HK-2 (cell line): ENCODE data around the gene HBM.
"Not testable (repeated sequence)": the region's sequence is repeated elsewhere in the genome, so short reads cannot be mapped to it uniquely, and the experiment has no call there.

ENCODE experiments used
- DNase-seq: peaks from one replicate; pipeline ENCODE4 v3.0.0-alpha.2; 2018; ENCODE audit not compliant: unreplicated experiment

HBM gene

GRCh38 chr16:146646-147045, 19.1 kb upstream of the HBM start:
- DNase-seq, result no peak

GRCh38 chr16:149024-149660, 16.6 kb upstream of the HBM start:
- no peak for DNase-seq

DNA sequence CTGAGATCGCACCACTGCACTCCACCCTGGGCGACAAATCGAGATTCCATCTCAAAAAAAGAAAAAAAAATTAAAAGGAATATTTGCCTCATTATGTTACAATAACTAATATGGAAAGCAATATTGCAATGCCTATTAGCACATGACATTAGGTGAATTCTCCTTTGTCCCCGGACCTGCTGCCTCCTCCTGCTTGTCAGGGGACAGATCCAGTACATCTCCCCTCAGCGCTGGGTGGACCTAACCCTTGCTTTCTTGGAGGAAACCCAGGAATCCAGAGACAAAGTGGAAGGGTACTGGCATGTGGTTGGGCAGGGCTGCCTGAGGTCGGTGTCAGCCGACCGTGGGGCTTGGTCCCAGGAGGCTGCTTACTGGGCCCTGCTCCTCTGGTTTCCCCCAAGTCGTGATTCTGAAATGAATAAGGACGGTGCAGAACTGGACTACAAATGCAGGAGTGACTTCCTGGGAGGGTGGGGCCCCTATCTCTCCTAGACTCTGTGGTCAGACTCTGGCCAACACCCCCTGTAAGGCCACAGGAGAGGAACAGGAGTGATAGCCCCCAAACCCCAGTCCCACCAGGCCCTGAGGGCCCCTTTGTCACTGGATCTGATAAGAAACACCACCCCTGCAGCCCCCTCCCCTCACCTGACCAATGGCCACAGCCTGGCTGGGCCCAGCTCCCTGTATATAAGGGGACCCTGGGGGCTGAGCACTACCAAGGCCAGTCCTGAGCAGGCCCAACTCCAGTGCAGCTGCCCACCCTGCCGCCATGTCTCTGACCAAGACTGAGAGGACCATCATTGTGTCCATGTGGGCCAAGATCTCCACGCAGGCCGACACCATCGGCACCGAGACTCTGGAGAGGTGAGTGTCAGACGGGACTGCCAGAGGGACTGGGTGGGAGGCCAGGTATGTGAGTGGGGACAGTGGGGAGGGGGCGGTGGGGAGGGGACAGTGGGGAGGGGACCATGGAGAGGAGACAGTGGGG, 13.3 kb upstream of the HBM start, which contains the start of gene HBZ:
TSS of gene HBZ (plus strand) at position 504 of the 988 bp plus-strand sequence. CDS start at position 770, 266 bp downstream.
- no peak for DNase-seq

DNA sequence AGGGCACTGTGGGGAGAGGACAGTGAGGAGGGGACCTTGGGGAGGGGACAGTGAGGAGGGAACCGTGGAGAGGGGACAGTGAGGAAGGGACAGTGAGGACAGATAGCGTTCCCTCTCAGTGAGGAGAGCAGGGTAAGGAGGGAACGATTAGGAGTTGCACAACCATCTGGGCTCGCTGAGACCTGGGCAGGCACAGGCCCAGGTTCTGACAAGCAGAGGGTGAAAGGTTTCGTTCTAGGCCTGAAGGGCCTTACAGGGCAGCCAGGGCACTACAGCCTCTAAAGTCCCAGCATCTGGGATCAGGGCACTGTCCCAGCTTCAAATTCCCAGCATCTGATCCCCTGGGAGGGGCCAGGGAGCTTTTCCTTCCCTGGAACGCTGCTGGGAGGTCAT, 12.7 kb upstream of the HBM start:
- DNase-seq, result not testable (repeated sequence)

DNA sequence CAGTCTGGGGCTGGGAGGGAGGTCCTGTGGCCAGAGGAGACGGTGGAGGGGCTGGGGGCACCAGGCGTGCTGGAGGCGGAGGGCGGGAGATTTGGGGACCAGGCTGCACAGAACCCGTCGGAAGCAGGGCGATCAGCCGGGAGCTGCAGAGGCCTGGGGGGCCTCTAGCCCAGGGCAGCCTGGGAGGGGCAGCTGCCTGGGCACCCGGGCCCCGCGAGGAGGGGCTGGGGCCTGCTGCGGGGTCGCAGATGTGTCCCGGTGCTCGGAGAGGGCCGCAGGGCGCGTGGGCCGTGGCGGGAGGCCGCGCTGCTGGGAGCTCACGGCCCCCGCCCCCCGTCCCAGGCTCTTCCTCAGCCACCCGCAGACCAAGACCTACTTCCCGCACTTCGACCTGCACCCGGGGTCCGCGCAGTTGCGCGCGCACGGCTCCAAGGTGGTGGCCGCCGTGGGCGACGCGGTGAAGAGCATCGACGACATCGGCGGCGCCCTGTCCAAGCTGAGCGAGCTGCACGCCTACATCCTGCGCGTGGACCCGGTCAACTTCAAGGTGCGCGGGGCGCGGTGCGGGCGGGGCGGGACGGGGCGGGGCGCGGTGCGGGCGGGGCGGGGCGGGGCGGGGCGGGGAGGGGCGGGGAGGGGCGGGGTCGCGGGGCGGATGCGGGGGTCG, 12.1 kb upstream of the HBM start:
- DNase-seq, result not testable (repeated sequence)

GRCh38 chr16:154217-155030, 11.4 kb upstream of the HBM start:
- DNase-seq, result no peak

GRCh38 chr16:155031-155398, 10.8 kb upstream of the HBM start:
- no peak for DNase-seq

- no peak for DNase-seq
Measured at GRCh38 chr16:159136-159849, 6.5 kb upstream of the HBM start.

DNA sequence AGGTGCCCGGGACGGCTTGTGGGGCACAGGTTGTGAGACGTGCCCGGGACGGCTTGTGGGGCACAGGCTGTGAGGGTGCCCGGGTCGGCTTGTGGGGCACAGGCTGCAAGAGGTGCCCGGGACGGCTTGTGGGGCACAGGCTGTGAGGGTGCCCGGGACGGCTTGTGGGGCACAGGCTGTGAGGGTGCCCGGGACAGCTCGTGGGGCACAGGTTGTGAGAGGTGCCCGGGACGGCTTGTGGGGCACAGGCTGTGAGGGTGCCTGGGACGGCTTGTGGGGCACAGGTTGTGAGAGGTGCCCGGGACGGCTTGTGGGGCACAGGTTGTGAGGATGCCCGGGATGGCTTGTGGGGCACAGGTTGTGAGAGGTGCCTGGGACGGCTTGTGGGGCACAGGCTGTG, 5.5 kb upstream of the HBM start:
- DNase-seq, result not testable (repeated sequence)

DNA sequence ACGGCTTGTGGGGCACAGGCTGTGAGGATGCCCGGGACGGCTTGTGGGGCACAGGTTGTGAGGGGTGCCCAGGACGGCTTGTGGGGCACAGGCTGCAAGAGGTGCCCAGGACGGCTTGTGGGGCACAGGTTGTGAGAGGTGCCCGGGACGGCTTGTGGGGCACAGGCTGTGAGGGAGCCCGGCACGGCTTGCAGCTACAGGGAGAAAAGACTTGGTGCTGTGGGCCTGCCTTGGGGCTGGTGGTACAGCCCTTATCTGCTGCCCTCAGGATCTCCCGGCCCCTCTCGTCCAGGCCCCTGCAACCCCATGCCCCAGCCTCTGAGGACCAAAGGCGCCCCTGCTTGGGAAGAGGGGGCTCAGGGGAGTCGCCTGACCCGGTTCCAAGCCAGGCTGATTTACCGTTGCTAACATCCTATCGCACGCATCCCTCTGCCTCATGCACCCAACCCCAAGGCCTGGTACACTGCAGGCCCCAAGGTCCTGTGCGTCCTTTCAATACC, 5.0 kb upstream of the HBM start:
- no peak for DNase-seq

DNA sequence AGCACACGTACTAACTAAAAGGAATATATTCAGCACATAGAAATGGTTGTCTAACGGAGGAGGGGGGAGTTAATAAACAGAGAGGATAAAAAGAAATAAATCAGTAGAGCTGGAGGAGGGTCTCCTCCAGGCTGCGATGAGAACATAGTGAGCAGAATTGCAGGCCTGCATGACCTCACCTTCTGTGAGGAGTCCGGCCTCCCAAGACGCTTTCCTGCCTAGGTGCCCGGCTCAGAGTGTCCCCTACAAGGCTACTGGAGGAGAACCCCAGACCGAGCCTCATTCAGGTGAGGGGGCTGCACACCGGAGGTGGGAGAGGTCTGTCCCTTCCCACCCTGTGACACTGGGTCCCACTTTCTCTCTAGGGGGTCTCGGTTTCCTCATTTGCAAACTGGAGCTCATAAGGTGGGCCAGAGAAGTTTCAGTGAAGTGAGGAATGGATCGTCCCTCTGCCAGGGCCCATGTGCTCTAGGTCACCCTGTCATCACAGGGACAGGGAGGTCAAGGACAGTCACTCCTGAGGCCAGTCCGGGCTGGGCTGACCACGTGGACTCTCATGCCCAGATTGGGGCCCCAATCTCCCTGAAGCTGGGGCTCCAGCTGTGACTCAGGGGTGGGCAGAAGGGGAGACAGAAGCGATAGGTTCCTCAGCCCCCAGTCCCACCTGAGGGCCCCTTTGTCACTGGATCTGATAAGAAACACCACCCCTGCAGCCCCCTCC, 3.3 kb upstream of the HBM start:
- no peak for DNase-seq

DNA sequence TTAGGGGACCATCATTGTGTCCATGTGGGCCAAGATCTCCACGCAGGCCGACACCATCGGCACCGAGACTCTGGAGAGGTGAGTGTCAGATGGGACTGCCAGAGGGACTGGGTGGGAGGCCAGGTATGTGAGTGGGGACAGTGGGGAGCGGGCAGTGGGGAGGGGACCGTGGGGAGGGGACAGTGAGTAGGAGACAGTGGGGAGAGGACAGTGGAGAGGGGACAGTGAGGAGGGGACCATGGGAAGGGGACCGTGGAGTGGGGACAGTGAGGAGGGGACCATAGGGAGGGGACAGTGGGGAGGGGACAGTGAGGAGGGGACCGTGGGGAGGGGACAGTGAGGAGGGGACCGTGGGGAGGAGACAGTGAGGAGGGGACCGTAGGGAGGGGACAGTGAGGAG, 2.6 kb upstream of the HBM start:
- DNase-seq, result not testable (repeated sequence)

DNA sequence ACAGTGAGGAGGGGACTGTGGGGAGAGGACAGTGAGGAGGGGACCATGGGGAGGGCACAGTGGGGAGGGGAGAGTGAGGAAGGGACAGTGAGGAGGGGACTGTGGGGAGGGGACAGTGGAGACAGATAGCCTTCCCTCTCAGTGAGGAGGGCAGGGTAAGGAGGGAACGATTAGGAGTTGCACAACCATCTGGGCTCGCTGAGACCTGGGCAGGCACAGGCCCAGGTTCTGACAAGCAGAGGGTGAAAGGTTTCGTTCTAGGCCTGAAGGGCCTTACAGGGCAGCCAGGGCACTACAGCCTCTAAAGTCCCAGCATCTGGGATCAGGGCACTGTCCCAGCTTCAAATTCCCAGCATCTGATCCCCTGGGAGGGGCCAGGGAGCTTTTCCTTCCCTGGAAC, 2.1 kb upstream of the HBM start:
- DNase-seq, result not testable (repeated sequence)

DNA sequence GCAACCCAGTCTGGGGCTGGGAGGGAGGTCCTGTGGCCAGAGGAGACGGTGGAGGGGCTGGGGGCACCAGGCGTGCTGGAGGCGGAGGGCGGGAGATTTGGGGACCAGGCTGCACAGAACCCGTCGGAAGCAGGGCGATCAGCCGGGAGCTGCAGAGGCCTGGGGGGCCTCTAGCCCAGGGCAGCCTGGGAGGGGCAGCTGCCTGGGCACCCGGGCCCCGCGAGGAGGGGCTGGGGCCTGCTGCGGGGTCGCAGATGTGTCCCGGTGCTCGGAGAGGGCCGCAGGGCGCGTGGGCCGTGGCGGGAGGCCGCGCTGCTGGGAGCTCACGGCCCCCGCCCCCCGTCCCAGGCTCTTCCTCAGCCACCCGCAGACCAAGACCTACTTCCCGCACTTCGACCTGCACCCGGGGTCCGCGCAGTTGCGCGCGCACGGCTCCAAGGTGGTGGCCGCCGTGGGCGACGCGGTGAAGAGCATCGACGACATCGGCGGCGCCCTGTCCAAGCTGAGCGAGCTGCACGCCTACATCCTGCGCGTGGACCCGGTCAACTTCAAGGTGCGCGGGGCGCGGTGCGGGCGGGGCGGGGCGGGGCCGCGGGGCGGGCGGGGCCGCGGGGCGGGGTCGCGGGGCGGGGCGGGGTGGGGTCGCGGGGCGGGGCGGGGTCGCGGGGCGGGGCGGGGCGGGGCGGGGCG, 1.5 kb upstream of the HBM start:
- not testable (repeated sequence) for DNase-seq

DNA sequence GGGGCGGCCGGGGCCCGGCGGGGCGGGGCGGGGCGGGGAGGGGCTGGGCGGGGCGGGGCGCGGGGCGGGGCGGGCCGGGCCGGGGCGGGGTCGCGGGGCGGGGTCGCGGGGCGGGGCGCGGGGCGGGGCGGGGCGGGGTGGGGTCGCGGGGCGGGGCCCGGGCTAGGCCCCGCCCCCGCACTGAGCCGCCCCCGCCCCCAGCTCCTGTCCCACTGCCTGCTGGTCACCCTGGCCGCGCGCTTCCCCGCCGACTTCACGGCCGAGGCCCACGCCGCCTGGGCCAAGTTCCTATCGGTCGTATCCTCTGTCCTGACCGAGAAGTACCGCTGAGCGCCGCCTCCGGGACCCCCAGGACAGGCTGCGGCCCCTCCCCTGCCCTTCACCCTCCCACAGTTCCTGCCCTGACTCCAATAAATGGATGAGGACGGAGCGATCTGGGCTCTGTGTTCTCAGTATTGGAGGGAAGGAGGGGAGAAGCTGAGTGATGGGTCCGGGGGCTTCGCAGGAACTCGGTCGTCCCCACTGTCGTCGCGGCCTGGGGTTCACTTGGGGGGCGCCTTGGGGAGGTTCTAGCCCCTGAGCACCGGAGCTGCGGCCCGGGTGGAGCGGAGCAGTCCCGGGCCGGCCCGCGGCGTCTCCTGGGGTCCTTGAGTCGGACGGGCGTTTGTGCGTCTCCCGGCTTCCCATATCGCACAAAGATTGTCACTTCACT, 795 bp upstream of the HBM start:
- no peak for DNase-seq

DNA sequence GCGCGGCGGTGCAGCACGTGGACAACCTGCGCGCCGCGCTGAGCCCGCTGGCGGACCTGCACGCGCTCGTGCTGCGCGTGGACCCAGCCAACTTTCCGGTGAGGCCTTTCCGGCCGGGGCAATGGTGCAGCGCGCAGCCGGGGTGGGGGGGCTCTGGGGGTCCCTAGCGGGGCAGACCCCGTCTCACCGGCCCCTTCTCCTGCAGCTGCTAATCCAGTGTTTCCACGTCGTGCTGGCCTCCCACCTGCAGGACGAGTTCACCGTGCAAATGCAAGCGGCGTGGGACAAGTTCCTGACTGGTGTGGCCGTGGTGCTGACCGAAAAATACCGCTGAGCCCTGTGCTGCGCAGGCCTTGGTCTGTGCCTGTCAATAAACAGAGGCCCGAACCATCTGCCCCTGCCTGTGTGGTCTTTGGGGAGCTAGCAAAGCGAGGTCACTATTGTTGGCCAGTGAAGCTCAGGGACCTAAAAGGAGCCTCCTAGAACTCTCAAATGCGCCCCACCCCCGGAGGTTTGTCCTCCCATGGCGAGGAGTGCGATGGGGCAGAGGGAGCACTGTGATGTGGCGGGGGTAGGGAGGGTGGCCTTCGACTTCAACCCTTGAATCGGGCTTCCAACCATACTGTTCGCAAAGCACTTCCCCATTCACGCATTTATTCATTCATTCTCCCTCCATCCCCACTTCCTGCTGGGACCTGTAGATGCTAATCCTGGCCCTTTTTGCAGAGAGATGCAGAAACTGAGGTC, 770 bp downstream of the HBM start:
- no peak for DNase-seq

DNA sequence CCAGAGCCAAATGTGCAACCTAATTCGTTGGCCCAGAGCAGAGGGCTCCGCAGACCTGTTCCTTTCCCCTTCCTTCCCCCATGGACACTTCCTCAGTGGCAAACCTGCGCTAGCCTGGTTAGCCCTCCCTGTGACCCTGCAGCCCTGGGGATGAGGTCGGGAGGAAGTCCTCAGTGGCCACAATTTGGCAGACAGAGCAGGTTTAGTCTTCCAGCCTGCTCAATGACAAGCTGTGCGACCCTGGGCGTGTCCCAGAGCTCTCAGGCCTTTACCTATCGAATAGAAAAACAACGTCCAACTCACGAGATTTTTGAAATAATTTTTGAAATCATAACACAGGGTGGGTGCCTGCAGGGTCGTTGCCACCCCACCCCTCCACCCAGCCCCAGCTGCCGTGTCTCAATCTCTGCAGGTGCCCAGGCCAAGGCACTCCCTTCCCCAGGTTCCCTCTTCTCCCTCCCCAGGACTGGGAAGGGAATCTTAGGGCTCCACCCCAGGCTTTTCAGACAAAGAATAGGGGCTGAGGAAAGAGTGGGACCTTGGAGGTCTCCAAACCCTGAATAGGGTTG, 1.4 kb downstream of the HBM start:
- DNase-seq, result no peak

GRCh38 chr16:168424-168823, 2.6 kb downstream of the HBM start:
- no peak for DNase-seq
